Activated T-cell treated with anti-CD3 and anti-CD28 coated beads, Interleukin-2, amount 50 U/mL, for 4 hours (primary cell): Measurements from ENCODE around the gene WDR33. TPM values are rescaled to one million over a fixed set of nuclear protein-coding genes. Genes with fewer than 3 reads are reported as not detected.

ENCODE experiments used
- ATAC-seq, 2 donors: fragments of 200-7000 bp; cut with Tn5 transposase; one replicate each; pipeline ENCODE4 v1.10.0; 2021
- DNase-seq: peaks from one replicate; pipeline ENCODE4 v3.0.0-alpha.2; 2020
- H3K27me3 Mint-ChIP-seq: one replicate; pipeline ENCODE4 v1.8.0; 2021; ENCODE audit warnings: low read depth, mixed read lengths
- H3K36me3 Mint-ChIP-seq: one replicate; pipeline ENCODE4 v1.8.0; 2022; ENCODE audit warnings: mixed read lengths; ENCODE audit not compliant: insufficient read depth
- H3K4me1 Mint-ChIP-seq: one replicate; pipeline ENCODE4 v1.8.0; 2021; ENCODE audit warnings: low read depth, mixed read lengths
- H3K4me3 Mint-ChIP-seq: one replicate; pipeline ENCODE4 v1.8.0; 2021; ENCODE audit warnings: mild to moderate bottlenecking, moderate library complexity, mixed read lengths
- H3K9me3 Mint-ChIP-seq: one replicate; pipeline ENCODE4 v1.8.0; 2021; ENCODE audit warnings: mixed read lengths
- total RNA-seq, 3 donors: library from RNA; stranded (reverse); gene quantifications; one replicate each; pipeline ENCODE4 v1.2.1, GENCODE V29; 2021

WDR33 gene
- total RNA-seq, 3 donors from 2014 or later = 71.8 to 79.9 (median 72.8) TPM

DNA sequence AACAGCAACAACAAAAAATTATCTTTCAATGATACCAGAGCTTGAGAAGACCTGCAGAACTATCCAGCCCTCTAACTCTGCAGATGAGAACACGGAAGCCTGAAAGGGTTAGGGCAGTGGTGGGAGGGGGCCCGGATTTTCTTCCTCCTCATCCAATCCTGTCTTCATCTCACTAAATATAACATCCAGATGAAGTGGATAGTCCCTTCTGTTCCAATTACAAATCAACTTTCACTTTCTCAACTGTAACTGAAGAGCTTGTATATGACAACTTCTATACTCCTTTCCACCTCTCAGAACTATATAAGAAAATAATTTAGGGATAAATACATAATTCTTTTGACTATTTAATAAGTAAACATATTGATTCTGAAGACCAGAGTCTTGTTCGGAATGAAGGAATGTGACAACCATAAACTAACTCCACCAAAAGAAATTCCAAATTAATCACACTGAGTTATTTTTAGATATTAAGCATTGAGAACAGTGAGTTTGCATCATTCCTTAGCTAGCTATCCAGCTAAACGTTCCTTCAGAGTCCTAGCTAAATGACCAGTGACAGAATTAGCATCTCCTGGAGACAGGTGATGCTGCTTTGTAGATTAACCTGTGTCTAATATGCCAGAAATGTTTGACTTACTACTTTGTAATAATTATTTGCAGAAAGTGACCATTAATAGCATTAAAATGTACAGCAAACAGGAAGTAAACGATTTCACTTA is 77.0 kb downstream of the WDR33 start:
- Mint-ChIP-seq H3K4me3 (no peak overlapping the region), H3K27me3 (no peaks in the 10 kb centered on the region), H3K36me3 (peaks cover 28% of the 10 kb centered on the region), H3K4me1 (peaks cover 12% of the 10 kb centered on the region), H3K9me3 (no peaks in the 10 kb centered on the region)
- DNase-seq (no peak), ATAC-seq (no peak)

- Mint-ChIP-seq H3K9me3 (no peaks in the 10 kb centered on the region), H3K4me3 (no peak overlapping the region), H3K27me3 (no peaks in the 10 kb centered on the region), H3K36me3 (peaks cover 21% of the 10 kb centered on the region), H3K4me1 (peaks cover 7% of the 10 kb centered on the region)
- ATAC-seq = no peak
- no peak for DNase-seq
Observed at GRCh38 chr2:127733113-127733815, 77.7 kb downstream of the WDR33 start.

DNA sequence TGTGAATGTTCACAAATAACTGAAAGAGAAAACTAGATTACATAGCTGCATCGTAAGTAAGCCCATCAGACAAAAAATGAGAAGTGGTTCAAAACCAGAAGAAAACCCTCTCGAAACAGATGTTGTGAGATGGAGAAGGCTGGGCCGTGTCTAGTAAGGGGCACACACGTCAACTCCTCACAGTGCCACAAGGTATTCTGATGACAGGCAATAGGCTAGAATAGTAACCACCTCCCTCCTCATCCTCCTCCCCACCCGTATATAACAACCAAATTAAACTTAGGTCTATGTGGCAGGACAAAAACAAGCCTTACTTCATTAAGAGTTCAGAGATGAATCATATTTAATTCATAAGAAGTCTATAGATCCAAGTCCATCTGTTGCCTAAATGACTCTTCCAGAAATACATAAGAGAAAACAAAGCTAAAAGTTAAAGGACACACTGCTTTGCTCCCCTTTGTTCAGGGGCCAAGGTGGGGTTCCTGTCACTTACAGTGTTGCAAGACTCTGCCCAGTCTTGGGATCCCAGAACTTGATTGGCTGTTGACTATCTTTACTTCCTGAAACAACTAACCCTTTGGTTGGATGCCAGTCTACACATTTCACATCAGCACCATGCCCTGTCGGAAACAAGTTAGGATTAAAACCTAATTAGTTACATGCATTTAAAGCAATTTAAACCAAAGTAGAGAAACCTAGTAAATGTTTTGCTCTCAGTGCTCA is 84.7 kb downstream of the WDR33 start:
- Mint-ChIP-seq H3K27me3 (no peaks in the 10 kb centered on the region), H3K36me3 (peaks cover 28% of the 10 kb centered on the region), H3K4me3 (no peak overlapping the region), H3K4me1 (no peaks in the 10 kb centered on the region), H3K9me3 (no peaks in the 10 kb centered on the region)
- no peak for DNase-seq
- ATAC-seq = no peak

- Mint-ChIP-seq H3K4me1 (no peaks in the 10 kb centered on the region), H3K36me3 (peaks cover 44% of the 10 kb centered on the region), H3K9me3 (no peaks in the 10 kb centered on the region), H3K4me3 (no peak overlapping the region), H3K27me3 (no peaks in the 10 kb centered on the region)
- no peak for ATAC-seq
- DNase-seq = no peak
Observed at GRCh38 chr2:127722807-127723206, 88.2 kb downstream of the WDR33 start.

DNA sequence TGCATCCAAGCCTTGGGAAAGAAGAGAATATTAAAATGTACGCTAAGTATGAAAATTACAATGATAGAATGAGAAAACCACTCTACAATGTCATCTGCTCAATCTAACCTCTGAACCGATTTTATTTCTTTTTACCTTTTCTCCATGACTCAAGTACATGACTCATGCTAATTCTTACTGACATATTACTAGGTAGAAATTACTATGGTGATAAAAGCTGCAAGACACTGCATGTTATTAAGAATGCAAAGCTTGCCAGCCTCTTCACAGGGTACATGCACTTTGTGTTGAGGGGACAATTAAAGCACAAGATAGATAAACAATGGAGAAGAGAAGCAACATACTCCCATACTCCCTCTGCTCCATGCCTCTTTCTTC is 89.0 kb downstream of the WDR33 start:
- Mint-ChIP-seq H3K27me3 (no peaks in the 10 kb centered on the region), H3K4me3 (no peak overlapping the region), H3K9me3 (no peaks in the 10 kb centered on the region), H3K36me3 (peaks cover 44% of the 10 kb centered on the region), H3K4me1 (no peaks in the 10 kb centered on the region)
- ATAC-seq (peak in 1 of 2 donors; percentile 32), DNase-seq (no peak)

DNA sequence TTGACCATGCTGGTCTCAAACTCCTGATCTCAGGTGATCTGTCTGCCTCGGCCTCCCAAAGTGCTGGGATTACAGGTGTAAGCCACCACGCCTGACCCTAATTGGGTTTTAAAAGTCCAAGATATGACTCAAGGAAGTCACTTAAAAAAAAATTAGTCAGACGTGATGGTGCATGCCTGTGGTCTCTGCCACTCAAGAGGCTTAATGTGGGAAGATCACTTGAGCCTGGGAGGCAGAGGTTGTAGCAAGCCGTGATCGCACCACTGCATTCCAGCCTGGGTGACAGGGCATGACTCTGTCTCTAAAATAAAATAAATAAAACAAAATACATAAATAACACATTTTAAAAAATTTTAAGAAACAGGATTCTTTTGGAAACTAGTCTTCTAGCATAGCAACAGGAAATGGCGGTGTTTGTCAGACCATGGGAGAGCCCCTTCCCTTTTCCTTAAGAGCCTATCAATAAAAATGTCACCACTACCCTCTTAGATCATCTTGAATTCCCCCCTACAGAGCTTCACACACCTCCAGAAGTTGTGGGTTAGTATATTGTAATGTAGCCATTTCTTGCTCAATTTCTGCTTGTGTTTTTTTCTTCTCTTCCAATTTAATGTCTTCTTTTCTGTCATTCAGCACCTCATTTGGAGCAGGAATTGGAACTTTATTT is 89.5 kb downstream of the WDR33 start:
- H3K36me3 Mint-ChIP-seq = peaks cover 48% of the 10 kb centered on the region
- ATAC-seq = no peak

DNA sequence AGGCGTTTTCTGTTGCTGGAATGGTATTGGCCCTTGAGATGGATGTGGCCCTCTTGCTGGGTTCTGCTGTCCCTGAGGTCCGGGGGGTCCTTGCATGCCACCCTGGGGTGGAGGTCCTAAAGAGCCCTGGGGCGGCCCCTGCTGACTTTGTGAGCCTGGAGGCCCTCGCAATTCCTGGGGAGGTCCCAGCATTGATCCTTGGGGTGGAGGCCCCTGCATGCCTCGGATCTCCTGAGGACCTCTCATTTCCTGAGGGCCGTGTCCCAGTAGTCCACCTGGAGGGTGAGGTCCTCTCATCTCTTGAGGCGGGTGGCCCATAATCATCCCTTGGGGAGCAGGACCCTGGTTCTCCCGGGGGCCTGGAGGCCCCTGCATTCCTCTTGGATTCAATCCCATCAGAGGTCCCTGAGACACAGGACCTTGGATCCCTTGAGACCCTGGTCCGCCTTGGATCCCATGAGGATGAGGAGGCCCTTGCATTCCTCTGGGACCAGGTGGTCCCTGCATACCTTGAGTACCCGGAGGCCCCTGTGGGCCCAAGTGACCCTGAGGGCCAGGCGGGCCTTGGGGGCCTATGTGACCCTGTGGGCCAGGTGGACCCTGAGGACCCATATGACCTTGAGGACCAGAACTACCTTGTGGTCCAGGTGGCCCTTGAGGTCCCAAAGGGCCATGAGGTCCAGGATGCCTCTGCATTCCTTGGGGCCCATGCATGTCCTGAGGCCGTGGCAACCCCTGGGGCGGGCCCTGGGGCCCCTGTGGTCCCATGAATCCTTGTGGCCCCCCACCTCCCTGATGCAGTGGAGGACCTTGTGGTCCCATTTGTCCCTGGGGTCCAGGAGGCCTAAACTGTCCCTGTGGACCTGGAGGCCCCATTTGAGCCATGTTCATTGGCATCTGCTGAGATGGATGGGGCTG is 91.4 kb downstream of the WDR33 start:
- Mint-ChIP-seq H3K4me1 (no peaks in the 10 kb centered on the region), H3K4me3 (no peak overlapping the region), H3K27me3 (no peaks in the 10 kb centered on the region), H3K9me3 (no peaks in the 10 kb centered on the region), H3K36me3 (peaks cover 47% of the 10 kb centered on the region)
- DNase-seq (no peak), ATAC-seq (no peak)

More for the DNA sequence above, 89.5 kb downstream of the WDR33 start:
- no peaks in the 10 kb centered on the region for H3K9me3 Mint-ChIP-seq
- H3K4me1 Mint-ChIP-seq = no peaks in the 10 kb centered on the region
- H3K4me3 Mint-ChIP-seq = no peak overlapping the region
- no peaks in the 10 kb centered on the region for H3K27me3 Mint-ChIP-seq
- DNase-seq = no peak

DNA sequence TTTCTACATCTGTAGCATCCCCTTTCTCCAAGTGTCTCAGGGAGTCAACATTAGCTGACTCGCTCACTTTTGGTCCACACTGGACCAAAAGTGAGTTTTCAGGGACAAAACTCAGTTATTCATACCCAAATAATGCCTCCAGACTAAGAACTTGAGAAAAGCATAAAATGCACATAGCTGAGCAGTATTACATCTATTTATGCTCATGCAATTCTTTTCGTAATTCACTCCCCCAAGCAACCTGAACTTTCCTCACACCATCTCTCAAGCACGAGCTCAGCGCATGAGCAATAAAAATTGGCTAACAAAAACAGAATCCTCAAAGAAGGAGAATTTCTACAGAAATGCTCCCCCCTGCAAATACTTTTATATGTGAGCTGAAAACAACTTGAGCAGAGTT is 92.7 kb downstream of the WDR33 start:
- H3K27me3 Mint-ChIP-seq = no peaks in the 10 kb centered on the region
- H3K4me1 Mint-ChIP-seq = no peaks in the 10 kb centered on the region
- ATAC-seq = no peak
- no peak overlapping the region for H3K4me3 Mint-ChIP-seq
- peaks cover 41% of the 10 kb centered on the region for H3K36me3 Mint-ChIP-seq
- H3K9me3 Mint-ChIP-seq = no peaks in the 10 kb centered on the region
- no peak for DNase-seq

DNA sequence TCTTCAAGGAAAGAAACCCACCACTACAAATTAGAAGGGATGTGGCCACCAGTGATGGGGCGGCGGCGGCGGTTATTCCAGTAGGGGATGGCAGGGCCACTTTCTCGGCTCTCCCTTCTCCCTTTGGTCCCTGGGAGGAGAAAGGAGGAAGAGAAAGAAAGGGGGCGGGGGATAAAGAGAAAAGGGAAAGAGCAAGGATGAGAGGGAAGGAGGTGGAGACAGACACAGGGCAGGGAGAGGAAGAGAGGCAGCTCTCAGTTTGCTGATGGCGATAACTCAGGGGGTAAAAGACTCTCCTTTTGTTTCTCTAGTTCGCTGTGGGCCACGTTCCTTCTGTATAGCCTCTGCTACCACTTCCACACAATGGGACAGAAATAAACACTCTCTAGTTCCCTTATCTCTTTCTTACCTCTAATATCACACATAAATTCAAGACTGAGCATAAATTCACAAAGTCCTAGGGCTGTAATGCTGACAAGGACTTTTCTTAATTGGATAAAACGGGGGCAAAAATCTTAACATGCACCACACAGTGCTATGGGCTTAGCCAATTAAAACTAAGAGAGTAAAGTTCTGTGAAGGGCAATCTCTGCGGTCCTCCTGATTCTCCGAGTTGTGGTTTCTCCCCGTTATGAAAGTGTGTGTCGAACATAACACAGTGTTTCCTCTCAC is 95.1 kb downstream of the WDR33 start:
- H3K27me3 Mint-ChIP-seq = no peaks in the 10 kb centered on the region
- H3K9me3 Mint-ChIP-seq = no peaks in the 10 kb centered on the region
- no peak for DNase-seq
- no peak overlapping the region for H3K4me3 Mint-ChIP-seq
- ATAC-seq = no peak
- H3K4me1 Mint-ChIP-seq = no peaks in the 10 kb centered on the region
- peaks cover 30% of the 10 kb centered on the region for H3K36me3 Mint-ChIP-seq

- Mint-ChIP-seq H3K36me3 (peaks cover 31% of the 10 kb centered on the region), H3K4me3 (no peak overlapping the region), H3K27me3 (no peaks in the 10 kb centered on the region), H3K4me1 (no peaks in the 10 kb centered on the region), H3K9me3 (no peaks in the 10 kb centered on the region)
- no peak for DNase-seq
- ATAC-seq = no peak
Observed at GRCh38 chr2:127713562-127713961, 97.4 kb downstream of the WDR33 start.

- H3K4me3 Mint-ChIP-seq = no peak overlapping the region
- H3K9me3 Mint-ChIP-seq = no peaks in the 10 kb centered on the region
- ATAC-seq (no peak), DNase-seq (no peak)
- H3K36me3 Mint-ChIP-seq = peaks cover 28% of the 10 kb centered on the region
- H3K4me1 Mint-ChIP-seq = no peaks in the 10 kb centered on the region
- no peaks in the 10 kb centered on the region for H3K27me3 Mint-ChIP-seq
Observed at GRCh38 chr2:127712999-127713398, 98.0 kb downstream of the WDR33 start.

GRCh38 chr2:127709336-127709735 is 101.6 kb downstream of the WDR33 start:
- Mint-ChIP-seq H3K4me3 (no peak overlapping the region), H3K9me3 (no peaks in the 10 kb centered on the region), H3K27me3 (no peaks in the 10 kb centered on the region), H3K4me1 (peaks cover 14% of the 10 kb centered on the region), H3K36me3 (peaks cover 38% of the 10 kb centered on the region)
- no peak for DNase-seq
- ATAC-seq = no peak
